ENCODE measurements around the gene LAMC3.

LAMC3 gene

DNA sequence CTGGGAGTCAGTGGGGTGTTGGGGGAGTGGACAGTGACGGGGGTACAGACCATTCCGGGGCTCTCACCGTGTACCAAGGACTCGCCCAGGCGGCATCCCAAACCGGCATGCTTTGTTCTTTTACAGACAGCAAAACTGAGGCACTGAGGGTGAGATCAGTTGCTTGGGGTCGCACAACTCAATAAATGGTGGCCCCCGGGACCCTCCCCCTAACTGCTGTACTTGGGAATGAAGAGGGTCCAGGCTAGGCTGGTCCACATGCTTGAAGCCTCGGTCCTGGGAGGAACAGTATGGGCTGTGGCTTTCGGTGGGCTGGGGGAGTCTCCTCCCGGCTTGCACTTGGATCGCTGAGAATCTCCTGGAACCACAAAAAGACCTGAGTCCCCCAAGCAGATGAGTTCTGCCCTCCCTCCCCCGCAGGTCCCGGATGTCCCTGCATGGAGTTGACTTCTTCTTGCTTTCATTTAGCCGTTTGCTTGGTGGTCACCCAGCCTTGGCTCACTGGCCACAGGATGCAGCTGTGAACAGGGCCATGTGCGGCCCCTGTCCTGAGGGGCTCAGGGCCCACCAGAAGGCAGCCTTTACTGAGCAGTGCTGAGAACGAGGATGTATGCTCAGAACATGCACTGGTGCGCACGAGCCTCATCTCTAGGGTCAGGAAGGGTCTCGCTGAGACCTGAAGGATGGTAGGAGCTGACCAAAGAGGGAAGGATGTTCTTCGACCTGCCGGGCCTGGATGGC lies 4.2 kb downstream of the LAMC3 start:
- no peak for DNase-seq

DNA sequence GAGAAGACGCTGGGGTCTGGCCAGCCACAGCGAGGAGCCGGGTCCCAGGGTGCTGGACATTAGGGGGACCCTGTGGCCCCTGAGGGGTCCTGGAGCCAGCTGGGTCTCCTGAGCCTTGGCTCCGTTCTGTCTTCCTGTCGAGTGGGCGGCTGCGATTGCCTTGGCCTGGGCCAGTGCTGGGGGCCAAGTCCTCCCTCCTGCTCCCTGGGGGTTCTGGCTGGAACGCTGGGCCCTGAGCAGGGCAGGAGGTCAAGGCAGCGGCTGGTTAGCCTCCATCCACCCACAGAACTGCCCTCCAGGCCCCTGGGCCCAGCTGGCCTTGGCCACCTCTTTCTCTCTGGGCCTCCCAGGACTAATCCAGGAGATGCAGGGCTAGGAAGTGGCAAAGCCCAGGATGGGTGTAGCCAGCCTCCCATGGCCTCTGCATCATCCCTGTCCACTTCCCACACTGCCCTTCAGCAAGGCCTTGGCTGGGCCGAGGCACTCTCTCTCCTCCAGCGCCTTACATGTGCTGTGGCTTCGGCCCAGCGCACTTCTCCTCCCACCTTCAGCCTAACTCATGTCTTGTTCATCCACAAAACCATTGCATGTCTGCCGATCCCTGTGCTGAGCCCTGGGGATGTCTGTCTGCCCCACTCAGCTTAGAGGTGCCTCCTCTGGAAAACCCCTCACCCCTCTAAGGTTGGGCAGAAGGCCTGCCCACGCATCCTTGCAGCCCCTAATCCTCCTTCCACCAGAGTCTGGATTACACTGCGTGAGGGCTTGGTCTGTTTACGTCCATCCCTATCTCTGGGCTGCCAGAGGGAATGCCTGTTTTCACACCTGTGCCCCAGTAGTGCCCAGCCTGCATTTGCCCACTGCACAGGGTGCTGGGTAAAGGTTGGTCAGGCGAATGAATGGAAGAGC lies 5.0 kb downstream of the LAMC3 start:
- no peak for DNase-seq

DNA sequence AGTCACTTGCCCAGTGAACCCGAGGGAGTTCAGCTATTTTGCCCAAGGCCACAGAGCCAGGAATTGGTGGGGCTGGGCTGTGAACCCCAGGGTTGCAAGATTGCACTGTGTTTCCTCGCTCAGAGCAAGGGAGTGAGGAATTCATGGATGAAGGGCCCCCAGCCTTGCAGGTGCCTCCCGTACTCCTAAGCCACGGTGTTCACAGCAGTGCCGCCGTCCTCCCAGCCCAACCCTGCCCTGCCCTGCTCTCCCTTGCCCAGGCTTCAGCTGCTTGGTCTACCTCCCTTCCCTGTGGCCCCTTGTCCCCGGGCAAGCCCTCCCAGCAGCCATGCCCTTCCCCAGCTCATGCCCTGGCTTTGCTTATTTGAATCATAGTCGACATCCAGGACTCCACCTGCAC lies 6.1 kb downstream of the LAMC3 start:
- DNase-seq = no peak

DNA sequence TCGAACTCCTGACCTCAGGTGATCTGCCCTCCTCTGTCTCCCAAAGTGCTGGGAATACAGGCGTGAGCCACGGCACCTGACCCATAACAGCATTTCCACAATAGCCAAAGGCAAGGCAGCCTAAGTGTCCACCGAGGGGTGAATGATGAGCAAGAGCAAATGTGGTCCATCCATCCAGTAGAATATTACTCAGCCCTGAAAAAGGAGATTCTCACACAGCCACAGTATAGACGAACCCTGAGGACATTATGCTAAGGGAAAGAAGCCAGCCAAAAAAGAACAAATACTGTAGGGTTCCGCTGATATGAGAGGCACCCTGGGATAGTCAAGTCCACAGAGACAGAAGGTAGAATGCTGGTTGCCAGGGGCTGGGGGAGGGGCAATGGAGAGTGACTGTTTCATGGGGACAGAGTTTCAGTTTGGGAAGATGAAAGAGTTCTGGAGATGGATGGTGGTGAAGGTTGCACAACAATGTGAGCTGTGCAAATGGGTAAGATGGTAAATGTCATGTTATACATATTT lies 7.0 kb downstream of the LAMC3 start:
- no peak for DNase-seq

DNA sequence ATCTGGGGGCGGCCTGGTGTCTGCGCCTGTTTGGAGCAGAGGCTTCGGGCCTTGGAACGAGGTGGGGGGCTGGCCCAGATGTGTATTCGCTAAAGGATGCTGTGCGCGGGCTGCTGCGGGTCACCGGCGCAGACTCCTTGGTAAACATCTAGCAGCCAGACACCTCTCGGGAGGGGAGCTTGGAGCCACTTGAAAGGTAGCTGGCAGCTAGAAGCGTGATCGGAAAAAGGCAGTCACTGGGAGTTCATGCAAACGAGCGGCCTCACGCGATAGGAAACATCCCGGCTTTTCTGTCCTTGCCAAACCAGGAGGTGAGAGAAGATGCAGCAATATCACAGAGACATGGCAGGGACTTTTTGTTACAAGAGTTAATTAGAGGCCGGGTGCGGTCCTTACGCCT lies 8.1 kb downstream of the LAMC3 start:
- DNase-seq = no peak

DNA sequence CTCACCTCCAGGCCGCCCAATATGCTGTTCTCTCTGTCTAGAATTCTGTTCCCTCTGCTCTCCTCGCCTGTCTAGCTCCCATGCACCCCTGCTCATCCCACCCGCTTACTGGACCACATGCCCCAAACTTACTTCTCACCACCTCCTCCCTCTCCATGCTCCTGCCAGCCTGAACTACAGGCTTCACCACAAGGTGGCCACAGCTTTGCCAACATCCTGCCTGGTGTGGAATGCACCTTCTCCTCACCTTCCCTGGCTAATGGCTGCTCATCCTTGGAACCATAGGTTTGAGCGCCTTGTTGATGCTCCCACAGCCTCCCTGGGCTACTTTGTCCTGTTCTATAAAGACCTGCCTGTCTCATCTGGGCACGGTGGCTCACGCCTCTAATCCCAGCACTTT lies 9.6 kb downstream of the LAMC3 start:
- no peak for DNase-seq

DNA sequence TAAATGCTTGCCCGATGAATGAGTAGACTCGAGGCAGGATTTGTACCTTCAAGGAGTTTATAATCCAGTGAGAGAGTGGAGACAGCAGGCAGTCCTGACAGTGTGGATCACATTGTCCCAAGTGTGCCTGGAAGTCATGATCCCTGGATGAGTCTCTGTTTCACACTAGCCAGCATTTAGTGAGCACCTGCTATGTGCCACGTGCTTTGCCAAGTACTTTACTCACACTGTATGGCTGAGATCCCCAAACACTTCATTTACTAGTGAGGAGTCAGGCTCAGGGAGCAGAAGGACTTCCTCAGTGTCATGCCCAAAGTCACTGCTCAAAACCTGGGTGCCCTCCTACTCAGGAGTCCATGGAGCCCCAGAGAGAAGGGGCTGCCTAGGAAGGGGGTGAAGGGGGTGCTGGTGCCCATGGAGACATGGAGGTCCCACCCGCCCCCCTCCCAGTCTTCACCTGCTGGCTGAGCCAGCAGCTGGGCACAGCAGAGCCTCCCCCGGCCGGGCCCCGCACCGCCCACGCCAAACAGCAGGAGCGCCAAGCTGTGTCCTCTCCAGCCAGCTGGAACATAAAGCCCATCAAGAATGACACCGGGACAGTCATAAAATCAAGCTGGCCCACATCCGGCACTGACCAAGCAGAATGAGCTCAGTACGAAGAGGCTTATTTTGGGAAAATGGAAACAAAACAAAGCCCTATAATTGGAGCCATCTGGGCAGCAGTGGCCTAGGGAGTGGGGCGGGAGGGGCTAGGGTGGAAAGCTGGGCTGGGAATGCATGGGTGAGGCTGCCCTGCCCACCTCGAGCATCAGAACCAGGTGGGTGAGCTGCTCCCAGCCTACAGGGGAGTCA lies 10.6 kb downstream of the LAMC3 start:
- no peak for DNase-seq

DNA sequence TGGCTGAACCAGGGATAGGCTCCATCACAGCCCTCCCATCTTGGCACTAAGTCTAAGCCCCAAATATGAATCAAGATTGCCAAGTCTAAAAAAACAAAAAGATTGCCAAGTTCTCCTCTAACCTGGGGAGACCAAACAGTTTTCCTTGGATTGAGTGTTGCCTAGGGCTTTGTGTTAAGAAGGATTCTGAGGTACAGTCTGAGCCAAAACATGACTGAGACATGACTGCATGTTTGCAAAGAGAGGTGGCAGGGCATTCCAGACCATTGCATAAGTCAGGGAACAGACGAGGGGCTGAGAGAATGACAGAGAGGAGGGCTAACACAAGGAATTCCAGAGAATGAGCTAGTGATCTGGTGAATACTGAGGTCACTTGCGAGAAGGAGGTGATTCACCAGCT lies 11.4 kb downstream of the LAMC3 start:
- DNase-seq = no peak

DNA sequence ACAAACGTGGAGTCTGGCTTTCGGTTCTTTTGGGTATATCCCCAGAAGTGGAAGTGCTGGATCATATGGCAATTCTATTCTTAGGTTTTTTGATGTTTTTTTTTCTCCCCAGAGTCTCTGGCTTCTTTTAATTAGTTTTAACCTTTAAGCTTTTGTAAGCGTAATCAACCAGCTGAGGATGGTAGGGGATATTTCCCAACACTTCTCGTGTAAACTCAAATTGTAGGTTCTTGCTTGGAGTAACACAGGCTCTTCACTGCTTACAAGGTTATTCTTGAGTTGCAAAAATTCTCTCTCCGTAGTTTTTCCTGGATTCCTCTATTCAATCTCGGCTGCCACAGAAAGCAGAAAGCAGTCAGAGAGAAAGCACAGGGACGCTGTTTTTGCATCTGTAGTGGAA lies 11.9 kb downstream of the LAMC3 start:
- DNase-seq = no peak

DNA sequence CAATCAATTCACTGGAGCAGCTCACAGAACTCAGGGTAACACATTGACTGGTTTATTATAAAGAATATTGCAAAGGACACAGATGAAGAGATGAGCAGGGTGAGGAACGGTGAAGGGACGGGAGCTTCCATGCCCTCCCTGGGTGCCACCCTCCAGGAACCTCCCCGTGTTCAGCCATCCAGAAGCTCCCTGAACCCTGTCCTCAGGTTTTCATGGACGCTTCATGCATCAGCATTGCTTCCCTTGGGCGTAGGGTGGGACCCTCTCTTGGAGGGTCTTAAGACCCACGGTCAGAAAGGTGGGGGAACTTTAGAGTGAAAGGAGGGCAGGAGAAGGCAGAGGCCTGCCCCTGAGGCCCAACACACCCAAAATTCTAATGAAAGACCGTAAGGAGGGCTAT lies 12.8 kb downstream of the LAMC3 start:
- DNase-seq = no peak

DNA sequence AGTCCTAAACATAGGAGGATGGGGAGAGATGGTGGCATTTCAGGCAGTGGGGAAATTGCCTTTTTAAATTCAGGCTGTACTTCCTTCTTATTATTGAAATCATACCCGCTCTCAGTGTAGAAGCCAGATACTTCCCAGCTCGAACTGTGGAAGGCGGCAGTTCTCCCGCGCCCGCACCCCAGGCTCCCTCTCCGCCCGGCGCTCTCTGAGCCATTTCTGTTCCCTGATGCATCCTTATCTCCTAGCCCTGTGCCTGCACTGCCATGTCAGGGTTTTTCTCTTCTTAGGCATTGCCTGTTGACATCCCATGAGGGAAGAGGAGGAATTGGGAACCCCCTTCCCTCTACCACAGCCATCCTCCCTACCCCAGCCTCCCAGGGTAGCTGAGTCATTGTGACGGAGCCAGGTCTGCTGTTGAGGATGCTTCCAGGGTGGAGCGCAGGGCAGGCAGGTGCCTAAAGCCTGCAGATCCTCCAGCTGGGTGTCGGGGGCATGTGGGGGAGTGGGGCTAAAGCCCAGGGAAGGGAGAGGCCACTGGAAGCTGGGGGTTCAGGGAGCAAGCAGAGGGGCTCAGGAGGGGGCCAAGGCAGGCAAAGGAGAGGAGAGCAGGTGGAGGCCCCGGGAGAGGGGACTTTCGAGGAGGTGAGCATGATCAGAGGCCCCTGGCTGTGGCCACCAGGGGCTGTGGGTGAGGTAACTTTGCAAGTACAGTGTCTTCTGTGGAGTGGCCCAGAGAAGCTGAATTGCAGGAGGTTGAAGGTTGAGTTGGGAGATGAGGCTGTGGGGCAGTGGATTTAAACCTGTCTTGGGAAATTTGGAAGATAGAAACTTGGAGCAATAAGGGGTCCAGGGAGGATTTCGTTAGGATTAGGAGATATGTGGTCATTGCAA lies 16.2 kb downstream of the LAMC3 start:
- no peak for DNase-seq

DNA sequence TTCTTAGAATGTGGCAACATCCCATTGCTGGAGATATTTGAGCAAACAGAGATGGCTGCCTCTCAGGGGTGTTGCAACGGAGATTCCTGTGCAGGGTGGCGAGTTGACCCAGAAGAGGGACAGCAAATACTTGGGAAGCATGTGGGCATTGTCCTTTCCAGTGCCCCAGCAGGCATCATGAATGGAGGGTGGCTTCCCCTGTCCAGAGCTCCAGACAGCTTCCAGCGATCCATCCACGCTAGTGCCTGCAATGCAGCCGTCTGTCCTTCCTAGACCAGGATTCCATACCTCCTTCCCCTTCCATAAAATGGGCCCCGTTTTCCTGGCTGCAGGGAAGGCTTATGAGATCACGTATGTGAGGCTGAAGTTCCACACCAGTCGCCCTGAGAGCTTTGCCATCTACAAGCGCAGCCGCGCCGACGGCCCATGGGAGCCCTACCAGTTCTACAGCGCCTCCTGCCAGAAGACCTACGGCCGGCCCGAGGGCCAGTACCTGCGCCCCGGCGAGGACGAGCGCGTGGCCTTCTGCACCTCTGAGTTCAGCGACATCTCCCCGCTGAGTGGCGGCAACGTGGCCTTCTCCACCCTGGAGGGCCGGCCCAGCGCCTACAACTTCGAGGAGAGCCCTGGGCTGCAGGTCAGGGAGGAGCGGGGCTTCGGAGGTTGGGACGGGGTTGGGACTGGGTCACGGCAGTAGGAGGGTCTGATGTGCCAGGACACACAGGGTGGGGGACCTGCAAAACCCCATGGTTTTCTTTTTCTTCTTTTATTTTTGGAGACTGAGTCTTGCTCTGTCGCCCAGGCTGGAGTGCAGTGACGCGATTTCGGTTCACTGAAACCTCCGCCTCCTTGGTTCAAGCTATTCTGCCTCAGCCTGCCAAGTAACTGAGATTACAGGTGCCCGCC lies 17.2 kb downstream of the LAMC3 start:
- no peak for DNase-seq

DNA sequence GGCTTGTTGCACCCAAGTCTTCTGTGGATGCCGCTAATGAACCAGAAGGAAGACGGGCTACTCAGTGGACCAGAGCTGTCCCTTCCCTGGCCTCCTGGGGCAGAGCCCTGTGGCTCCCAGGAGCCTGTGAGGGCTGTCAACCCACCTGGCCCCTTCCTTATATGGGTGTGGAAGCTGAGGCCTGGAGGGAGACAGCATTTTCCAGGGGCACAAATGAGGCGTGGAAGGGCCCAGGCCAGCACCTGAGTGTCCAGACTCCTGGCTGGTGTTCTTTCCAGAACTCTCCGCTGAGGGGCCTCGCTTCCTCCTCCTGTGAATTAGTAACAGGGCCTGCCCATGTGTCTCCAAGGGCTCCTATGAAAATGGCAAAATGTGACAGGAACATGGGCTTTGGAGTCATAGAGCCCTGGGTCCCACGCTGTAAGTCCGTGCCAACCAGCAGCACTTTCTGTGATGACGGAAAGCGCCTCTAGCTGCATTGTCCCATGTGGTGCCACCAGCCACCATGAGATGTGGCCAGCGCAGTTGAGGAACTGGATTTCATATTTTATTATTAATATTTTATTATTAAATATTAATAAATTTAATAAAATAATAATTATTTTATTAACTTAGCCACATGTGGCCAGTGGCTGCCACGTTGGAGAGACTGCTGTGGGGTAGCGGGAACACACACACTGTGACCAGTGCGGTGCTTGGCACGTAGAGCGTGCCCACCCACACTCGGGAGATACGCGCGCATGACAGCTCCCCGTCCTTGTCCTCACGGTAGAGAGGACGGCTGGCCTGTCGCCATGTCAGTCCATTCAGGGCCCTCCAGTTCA lies 18.3 kb downstream of the LAMC3 start:
- DNase-seq = no peak

DNA sequence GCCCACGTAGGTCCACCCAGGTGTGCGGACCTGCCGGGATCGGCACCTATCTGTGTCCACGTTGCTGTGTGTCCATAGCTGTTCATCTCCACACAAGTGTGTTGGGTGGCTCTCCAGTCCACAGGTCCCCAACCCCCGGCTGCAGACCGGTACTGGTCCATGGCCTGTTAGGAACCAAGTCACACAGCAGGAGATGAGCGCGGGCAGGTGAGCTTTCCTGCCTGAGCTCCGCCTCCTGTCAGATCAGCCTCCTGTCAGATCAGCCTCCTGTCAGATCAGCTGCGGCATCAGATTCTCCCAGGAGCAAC lies 18.9 kb downstream of the LAMC3 start:
- no peak for DNase-seq

DNA sequence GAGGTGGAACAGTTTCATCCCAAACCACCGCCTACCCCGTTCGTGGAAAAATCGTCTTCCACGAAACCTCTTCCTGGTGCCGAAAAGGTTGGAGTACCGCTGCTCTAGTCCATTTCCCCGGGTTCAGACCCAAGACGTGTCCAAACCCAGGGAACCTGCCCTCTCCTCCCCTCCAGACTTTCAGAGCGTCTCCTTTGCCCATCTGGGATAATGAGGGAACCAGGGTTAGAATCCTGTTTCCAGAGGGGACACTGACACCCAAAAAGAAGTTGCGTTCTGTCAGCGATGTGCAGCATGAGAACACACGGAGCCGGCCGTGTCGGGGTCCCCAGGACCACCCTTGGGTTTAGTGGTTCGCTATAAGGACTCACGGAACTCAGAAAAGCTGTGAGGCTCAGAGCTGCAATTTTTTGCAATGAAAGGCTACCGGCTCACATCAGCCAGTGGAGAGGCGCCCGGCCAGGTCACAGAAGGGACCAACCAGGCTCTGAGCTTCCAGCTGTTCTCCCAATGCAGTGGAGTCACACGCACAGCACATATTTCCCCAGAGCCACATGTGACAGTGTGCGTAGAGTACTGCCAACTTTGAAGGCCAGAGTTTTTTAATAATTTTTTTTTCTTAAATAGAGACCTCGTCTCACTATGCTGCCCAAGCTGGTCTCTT lies 19.4 kb downstream of the LAMC3 start:
- DNase-seq = no peak

DNA sequence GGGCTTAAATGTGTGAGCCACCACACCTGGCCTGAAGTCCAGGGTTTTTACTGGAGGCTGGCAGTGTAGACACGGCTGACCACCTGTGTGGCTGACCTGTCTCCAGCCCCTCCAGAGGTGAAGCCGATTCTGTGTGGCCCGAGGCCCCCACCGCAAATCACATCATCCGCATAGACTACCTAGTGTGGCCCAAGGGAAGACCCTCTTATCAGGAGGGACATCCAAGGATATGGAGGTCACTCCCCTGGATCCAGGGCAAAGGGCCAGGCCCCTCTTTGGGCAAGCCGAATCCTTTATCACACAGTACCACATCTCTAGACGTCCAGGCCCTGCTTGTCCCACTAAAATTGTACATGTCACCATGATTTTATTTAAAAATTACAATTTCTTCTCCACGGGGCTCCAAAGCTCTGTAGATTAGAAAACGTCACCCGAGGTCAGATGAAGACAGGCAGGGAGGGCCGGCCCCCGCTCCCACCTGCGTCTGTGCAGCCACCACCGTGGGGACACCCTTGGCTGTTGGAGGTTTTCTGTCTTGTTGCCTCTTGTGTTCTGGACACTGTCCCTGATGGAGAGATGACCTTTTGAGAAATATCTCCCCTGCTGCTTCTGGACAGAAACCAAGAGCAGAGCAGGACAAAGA lies 20.1 kb downstream of the LAMC3 start:
- no peak for DNase-seq

DNA sequence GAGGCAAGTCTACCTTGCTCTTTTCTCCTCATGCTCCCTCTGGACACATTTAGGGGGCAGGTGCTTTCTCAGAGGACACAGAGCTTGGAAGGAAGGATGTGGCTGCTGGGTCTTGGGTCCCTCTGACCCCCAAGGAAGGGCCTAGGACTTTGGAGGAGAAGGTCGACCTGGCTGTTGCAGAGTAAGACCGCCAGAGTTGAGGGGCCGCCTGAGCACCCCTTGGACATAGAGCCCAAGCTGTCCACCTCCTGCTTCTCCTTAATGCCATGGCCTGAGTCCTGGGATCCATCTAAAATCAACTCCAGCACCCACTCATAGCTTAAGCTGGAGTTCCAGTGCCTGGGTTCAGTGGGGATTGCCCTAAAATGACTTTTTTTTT lies 20.6 kb downstream of the LAMC3 start:
- DNase-seq = no peak

DNA sequence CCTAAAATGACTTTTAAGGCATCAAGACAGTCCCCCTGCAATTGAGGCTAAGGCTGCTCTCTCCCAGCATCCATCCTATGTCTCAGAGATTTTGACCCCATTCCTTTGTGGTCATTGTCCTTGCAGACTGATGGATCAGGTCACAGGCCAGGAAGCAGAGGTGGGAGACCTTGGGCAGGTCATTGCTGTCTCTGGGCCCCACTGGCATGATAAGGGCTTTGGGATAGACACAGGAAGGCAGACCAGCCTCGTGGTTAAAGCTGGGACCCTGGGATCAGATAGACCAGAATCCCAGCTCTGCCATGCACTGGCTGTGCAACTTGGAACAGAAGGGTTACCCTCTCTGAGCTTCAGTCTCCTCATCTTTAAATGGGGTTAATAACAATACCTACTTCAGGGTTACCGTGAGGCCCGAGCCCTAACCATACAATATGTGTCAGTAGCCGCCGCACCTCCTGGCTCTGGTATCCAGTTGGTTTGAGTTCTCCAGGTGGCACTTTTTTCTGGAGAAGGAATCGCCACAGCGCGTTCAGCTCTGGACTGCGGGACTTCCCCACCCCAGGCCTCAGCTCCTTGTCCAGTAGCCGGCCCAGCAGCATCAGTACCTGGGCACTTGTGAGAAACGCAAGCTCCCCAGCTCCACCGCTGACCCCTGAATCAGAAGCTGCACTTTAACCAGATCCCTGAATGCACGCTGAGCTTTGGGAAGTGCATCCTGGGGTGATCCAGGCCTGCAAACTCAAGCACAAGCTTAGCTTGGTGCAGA lies 21.4 kb downstream of the LAMC3 start:
- no peak for DNase-seq
